Suprapubic skin (tissue), 4 donors: ENCODE data around the gene ALPI. TPM values are rescaled to one million over a fixed set of nuclear protein-coding genes. Genes with fewer than 3 reads are reported as not detected.
"Not testable (repeated sequence)": the region's sequence is repeated elsewhere in the genome, so short reads cannot be mapped to it uniquely, and the experiment has no call there.

ENCODE experiments used
- DNase-seq, 2 donors: peaks; one replicate each; pipeline ENCODE4 v3.0.0-alpha.2; 2019; ENCODE audit warnings: low spot score in 2 of 2
- H3K27ac ChIP-seq: fragments of 200-600 bp; sonication (generic); one replicate; pipeline ENCODE4 v1.5.1; 2019
- H3K27me3 ChIP-seq: fragments of 200-600 bp; sonication (generic); one replicate; pipeline ENCODE4 v1.5.1; 2019
- H3K36me3 ChIP-seq: fragments of 200-600 bp; sonication (generic); one replicate; pipeline ENCODE4 v1.5.1; 2019
- H3K4me1 ChIP-seq: fragments of 200-600 bp; sonication (generic); one replicate; pipeline ENCODE4 v1.5.1; 2019
- H3K4me3 ChIP-seq: fragments of 200-600 bp; sonication (generic); one replicate; pipeline ENCODE4 v1.5.1; 2019; ENCODE audit warnings: mild to moderate bottlenecking
- H3K9me3 ChIP-seq: fragments of 200-600 bp; sonication (generic); one replicate; pipeline ENCODE4 v1.5.1; 2019
- EP300 ChIP-seq: sonication (generic); formaldehyde crosslinking; IDR thresholded peaks from one replicate; pipeline ENCODE4 v1.6.1; 2017; ENCODE audit warnings: antibody characterized with exemption
- POLR2A ChIP-seq, 2 donors: fragments of 450-650 bp; IDR thresholded peaks; one replicate each; pipeline ENCODE4 v1.6.1; 2017; ENCODE audit warnings: antibody characterized with exemption in 2 of 2, mild to moderate bottlenecking in 2 of 2, moderate library complexity in 2 of 2
- POLR2AphosphoS5 ChIP-seq, 3 donors: sonication (generic); formaldehyde crosslinking; IDR thresholded peaks; one replicate each; pipeline ENCODE4 v1.6.1; 2017; ENCODE audit warnings: antibody characterized with exemption in 3 of 3
- WGBS: methylation state at CpG from one replicate; pipeline ENCODE4 v1.1.5; 2018; 5-methylcytosine and 5-hydroxymethylcytosine counted together
- total RNA-seq, 4 donors: library from RNA; depleted of rRNA; stranded (reverse); fragments of >200 nt; gene quantifications; one replicate each; pipeline ENCODE4 v1.1.0, GENCODE V29; 2016
- TF ChIP-seq, protein P1 (sequence below), 2 donors: fragments of 200-600 bp in 1 of 2; fragments of 450-650 bp in 1 of 2; sonication (generic) in 1 of 2; IDR thresholded peaks; one replicate each; pipeline ENCODE4 v1.5.1; 2016 to 2019; ENCODE audit warnings: antibody characterized with exemption in 2 of 2, mild to moderate bottlenecking in 1 of 2, moderate library complexity in 1 of 2

ALPI gene
- total RNA-seq, 4 donors from 2014 or later, result not detected

DNA sequence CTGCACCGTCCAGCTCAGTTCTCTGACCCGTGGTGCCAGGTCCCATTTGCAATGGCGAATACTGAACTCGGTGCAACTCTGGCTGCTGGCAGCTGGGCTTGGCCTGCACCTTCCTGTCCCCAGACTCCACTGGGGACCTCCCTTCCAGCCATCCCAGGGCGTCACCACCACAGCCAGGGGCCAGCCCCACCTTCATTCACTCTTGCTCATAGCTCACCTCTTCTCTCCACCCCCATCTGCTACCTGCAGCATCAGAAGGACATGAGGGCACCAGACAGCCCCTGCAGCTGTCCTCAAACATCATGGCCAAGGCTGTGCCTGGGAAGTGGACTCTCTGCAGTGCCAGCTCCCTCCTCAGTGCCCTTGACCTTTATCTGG, 16.2 kb upstream of the ALPI start:
- 38% methylated on average over 1 of the region's 5 CpGs for WGBS
- H3K9me3 ChIP-seq, result no peaks in the 10 kb centered on the region
- H3K27ac ChIP-seq, result no peak overlapping the region
- no peak overlapping the region for H3K4me3 ChIP-seq
- peak in 1 of 2 donors; percentile 41 for DNase-seq
- H3K4me1 ChIP-seq, result no peaks in the 10 kb centered on the region
- no peak for TF ChIP-seq POLR2AphosphoS5 (IDR thresholded peaks at IDR 0.05)
- TF ChIP-seq, protein P1, sequence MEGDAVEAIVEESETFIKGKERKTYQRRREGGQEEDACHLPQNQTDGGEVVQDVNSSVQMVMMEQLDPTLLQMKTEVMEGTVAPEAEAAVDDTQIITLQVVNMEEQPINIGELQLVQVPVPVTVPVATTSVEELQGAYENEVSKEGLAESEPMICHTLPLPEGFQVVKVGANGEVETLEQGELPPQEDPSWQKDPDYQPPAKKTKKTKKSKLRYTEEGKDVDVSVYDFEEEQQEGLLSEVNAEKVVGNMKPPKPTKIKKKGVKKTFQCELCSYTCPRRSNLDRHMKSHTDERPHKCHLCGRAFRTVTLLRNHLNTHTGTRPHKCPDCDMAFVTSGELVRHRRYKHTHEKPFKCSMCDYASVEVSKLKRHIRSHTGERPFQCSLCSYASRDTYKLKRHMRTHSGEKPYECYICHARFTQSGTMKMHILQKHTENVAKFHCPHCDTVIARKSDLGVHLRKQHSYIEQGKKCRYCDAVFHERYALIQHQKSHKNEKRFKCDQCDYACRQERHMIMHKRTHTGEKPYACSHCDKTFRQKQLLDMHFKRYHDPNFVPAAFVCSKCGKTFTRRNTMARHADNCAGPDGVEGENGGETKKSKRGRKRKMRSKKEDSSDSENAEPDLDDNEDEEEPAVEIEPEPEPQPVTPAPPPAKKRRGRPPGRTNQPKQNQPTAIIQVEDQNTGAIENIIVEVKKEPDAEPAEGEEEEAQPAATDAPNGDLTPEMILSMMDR (IDR thresholded peaks at IDR 0.05), result peak in 1 of 2 donors; percentile 33
- no peak for TF ChIP-seq EP300
- H3K36me3 ChIP-seq, result no peaks in the 10 kb centered on the region
- peaks cover 14% of the 10 kb centered on the region for H3K27me3 ChIP-seq

DNA sequence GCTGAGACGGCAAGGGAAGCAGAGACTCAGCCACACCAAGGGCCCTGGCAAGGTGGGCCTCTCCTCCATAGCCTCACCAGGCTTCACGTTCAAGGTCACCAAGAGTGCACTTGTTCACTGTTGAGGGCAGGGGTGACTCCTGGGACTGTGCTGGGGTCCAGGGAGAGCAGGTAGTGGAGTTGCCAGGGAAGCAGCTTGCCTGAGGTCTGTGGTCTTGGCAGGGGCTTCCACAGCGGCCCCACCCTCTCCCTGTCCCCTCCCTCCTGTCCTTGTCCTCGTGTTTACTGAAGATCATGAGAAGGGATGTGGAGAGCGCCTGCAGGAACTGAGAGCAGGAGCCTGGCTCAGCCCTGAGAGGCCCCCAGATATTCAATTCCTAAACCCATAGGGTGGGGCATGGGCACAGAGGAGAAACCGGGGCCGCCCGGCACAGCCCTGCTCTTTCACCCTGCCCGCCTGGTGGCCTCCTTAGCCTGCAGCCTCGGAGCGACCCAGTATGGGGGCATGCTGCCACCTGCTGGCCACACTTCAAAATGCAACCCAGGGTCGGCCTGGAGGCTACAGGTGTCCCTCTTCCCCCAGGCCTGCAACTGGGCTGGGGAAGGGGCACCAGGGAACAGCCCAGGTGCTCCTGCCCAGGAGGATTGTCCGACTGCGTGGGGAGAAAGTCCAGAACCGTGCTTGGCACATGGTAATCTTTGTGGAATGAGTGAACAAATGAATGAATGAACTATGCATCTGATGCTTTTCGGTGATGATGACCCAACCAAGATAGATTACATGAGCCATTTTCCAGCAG, 15.5 kb upstream of the ALPI start:
- TF ChIP-seq, protein P1 (IDR thresholded peaks at IDR 0.05), result peak; percentile 79 to 92
- not testable (repeated sequence) for H3K4me3 ChIP-seq, H3K9me3 ChIP-seq, H3K27ac ChIP-seq, H3K4me1 ChIP-seq, H3K36me3 ChIP-seq
- 16% methylated on average over 14 of the region's 16 CpGs for WGBS
- peak; percentile 89 to 90 for DNase-seq
- H3K27me3 ChIP-seq, result peaks cover 14% of the 10 kb centered on the region

DNA sequence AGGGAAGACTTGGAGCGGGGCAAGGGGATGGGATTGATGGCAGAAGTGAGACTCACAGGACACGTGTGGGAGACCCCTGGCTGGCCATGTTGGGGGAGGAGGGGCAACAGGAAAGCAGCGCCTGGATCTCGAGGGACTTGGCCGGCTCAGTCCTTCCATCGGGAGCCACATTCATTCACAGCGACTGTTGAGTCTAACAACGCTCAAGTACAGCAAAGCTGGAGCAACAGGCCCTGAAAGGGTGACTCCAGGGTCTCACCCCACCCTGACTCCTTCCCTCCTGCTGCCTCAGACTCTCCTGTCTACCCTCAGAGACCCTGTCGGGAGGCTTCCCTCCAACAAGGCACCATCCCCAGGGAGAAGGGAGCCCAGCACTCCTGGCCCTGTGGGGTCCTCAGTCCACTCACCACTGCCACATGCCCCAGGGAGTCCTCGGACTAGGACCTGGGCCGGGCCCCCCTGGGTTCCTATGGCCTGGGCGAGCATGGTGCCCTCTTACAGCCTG, 14.8 kb upstream of the ALPI start:
- peaks cover 14% of the 10 kb centered on the region for H3K27me3 ChIP-seq
- H3K27ac ChIP-seq, result no peak overlapping the region
- no peaks in the 10 kb centered on the region for H3K36me3 ChIP-seq
- H3K9me3 ChIP-seq, result no peaks in the 10 kb centered on the region
- no peaks in the 10 kb centered on the region for H3K4me1 ChIP-seq
- no peak overlapping the region for H3K4me3 ChIP-seq
- DNase-seq, result peak in 1 of 2 donors; percentile 46
- TF ChIP-seq POLR2A (IDR thresholded peaks at IDR 0.05), result no peak
- no peak for TF ChIP-seq EP300
- no peak for TF ChIP-seq POLR2AphosphoS5 (IDR thresholded peaks at IDR 0.05)
- TF ChIP-seq, protein P1 (IDR thresholded peaks at IDR 0.05), result no peak
- WGBS, result 76% methylated on average over 9 of the region's 12 CpGs

DNA sequence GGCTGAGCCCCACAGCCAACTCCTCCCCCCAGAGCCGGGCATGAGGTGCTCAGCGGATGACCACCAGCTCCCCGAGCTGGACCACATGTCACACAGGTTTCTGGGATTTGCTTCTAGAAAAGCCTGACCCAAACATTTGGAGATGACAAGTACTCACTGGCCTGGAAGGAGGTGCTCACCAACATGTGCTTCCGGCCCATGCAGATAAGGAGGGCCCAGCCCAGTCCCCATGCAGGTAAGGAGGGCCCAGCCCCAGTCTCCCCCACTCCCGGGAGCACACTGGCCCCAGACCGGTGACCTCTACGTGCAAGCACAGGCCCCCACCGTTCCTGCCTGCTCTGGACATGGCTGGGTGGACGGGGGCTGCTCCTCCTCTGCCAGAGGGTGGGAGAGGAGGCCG, 14.0 kb upstream of the ALPI start:
- peaks cover 14% of the 10 kb centered on the region for H3K27me3 ChIP-seq
- H3K9me3 ChIP-seq, H3K4me1 ChIP-seq, H3K4me3 ChIP-seq, H3K27ac ChIP-seq, H3K36me3 ChIP-seq: not testable (repeated sequence)
- whole genome bisulfite sequencing, result 60% methylated on average over 1 of the region's 10 CpGs
- peak in 1 of 2 donors; percentile 55 for DNase-seq

DNA sequence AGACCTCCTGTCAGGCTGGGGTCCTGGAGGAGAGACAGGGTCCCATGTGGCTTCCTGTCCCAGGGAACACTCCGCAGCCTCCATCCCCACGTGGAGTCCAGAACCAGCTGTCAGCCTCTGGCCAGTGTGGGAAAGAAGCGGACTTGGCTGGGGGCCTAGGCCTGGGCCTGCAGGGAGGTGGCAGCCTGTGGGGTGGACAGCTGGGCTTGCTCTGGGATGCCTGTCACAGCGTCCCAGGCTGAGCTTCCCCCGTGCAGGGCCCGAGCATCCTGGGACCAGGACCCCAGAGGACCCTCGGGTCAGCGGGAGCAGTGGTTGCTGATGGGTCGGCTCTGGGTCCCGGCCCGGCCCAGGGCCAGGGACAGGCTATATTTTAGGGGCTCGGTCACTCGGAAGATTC, 13.5 kb upstream of the ALPI start:
- WGBS, result no CpG with 5 or more reads among the region's 13 CpGs

DNA sequence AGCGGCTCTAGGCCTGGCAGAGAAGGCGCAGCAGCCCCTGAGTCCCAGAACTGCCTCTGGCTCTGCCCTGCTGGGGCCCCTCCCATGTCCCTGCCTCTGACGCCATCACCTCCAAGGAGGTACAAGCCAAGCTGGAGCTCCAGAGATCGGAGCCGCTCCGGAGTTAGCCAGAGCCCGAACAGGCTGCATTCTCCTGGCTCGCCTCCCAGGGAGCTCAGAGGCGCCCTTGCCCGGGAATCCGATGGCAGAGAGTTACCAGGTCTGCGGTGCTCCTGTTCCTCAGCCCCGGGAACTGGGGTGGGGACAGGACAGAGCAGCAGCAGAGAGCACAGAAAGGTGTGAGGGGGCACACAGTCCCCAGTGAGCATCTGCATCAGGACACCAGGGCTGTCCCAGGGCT, 12.9 kb upstream of the ALPI start:
- DNase-seq, result peak in 1 of 2 donors; percentile 53
- not testable (repeated sequence) for H3K4me3 ChIP-seq, H3K4me1 ChIP-seq, H3K9me3 ChIP-seq, H3K27ac ChIP-seq, H3K36me3 ChIP-seq
- WGBS, result no CpG with 5 or more reads among the region's 13 CpGs
- peaks cover 14% of the 10 kb centered on the region for H3K27me3 ChIP-seq

More for the DNA sequence above, 13.5 kb upstream of the ALPI start:
- H3K27me3 ChIP-seq, result peaks cover 14% of the 10 kb centered on the region
- not testable (repeated sequence) for H3K4me3 ChIP-seq, H3K36me3 ChIP-seq, H3K4me1 ChIP-seq, H3K9me3 ChIP-seq, H3K27ac ChIP-seq
- peak in 1 of 2 donors; percentile 24 for DNase-seq

DNA sequence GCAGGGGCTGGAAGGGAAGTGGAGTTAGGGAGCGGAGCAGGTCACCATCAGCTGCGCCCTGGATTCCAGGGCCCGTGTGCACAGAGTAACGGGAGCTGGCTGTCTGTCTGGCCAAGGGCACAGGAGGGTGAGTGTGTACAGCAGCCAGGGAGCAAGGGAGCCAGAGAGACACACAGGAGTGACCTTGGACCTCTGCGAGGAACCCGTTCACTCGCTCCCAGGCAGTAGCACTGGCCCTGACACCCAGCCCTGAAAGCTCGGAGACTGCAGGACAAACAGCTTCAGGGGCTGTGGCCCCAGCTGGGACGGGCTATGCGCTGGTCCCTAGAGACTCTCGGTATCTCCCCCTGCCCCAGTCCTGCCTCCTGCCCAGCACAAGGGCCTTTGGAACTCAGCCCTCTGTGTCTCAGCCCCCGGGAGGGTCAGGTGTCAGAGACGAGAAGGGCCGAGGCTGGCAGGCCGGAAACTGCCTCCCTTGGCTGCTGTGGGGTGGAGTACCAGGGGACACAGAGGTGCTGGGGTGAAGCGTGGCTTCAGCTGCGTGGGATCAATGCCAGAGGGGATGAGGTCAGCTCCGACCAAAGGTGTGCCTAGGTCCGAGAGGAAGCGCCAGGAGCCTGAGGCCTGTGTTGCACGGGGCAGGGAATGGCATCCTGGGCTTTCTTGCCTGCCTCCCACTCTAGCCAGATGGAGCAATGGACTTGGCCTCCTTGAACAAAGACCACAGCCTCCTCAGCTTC, 12.1 kb upstream of the ALPI start:
- not testable (repeated sequence) for H3K36me3 ChIP-seq, H3K9me3 ChIP-seq, H3K4me3 ChIP-seq, H3K27ac ChIP-seq, H3K4me1 ChIP-seq
- peak in 1 of 2 donors; percentile 66 for DNase-seq
- H3K27me3 ChIP-seq, result peaks cover 13% of the 10 kb centered on the region
- no CpG with 5 or more reads among the region's 21 CpGs for WGBS
